ENCODE measurements around the gene IRF8.
A peak's percentile ranks its signal among the peaks of the same experiment; 100 is the strongest.

Gene IRF8

DNA sequence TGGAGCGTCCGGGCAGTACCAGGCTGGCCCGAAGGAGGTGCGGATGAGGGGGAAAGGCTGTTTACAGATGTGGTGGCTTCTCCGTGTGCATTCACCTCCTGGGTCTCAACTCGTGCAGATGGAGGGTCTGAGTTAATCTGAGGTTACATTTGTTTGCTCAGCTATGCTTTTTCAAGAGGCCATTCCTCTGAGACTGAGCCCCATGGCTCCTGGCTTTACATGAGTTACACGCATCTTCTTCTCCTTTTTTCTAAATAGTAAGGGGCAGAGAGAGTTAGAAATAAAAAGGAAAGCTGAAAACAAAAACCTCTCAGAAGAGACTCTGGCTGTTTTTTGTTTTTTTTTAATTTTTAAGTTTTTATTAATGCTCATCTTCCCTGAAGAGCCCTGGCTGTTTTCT is 29.0 kb downstream of the IRF8 start:
- Histone ChIP-seq H3K27me3 (no peaks in the 10 kb centered on the region), H4K20me1 (no peaks in the 10 kb centered on the region), H3K9ac (peak overlapping the region; percentile 36; the same call in 1 of the 2 replicates), H3K36me3 (no peaks in the 10 kb centered on the region), H3K27ac (peak overlapping the region; percentile 75), H3K4me1 (peaks cover 64% of the 10 kb centered on the region), H3K9me3 (no peaks in the 10 kb centered on the region), H3K4me2 (peak overlapping the region; percentile 72), H3K4me3 (no peak overlapping the region)
- no peak for TF ChIP-seq Cebpa-rat (IDR thresholded peaks at IDR 0.05)

DNA sequence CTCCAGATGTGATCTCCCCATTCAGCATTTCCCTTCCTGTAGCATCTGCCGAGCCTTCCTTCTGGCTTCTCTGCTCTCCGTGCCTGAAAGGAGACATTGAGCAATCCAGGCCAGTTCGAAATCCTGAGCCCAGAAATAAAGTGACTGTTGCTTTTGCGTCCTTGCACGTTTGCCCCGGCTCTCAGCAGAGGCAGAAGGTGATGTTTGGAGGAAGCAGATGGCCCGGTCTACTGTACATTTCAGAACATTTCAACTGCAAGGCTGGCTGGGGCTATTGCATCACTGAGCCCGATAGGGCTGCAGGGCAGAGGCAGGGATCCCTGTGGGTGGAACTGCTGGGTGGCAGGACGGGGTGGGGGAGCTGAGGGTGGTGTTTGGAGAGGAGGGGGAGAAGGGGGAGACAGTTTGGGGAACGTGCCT is 29.4 kb downstream of the IRF8 start:
- H4K20me1 ChIP-seq, result no peaks in the 10 kb centered on the region
- peak; percentile 99 for TF ChIP-seq Cebpa-rat (IDR thresholded peaks at IDR 0.05)
- H3K4me3 ChIP-seq, result no peak overlapping the region
- H3K9me3 ChIP-seq, result no peaks in the 10 kb centered on the region
- H3K4me2 ChIP-seq, result peak overlapping the region; percentile 72
- H3K27ac ChIP-seq, result peak overlapping the region; percentile 75
- no peaks in the 10 kb centered on the region for H3K27me3 ChIP-seq
- H3K4me1 ChIP-seq, result peaks cover 68% of the 10 kb centered on the region
- peak overlapping the region; percentile 36; the same call in 1 of the 2 replicates for H3K9ac ChIP-seq
- no peaks in the 10 kb centered on the region for H3K36me3 ChIP-seq

DNA sequence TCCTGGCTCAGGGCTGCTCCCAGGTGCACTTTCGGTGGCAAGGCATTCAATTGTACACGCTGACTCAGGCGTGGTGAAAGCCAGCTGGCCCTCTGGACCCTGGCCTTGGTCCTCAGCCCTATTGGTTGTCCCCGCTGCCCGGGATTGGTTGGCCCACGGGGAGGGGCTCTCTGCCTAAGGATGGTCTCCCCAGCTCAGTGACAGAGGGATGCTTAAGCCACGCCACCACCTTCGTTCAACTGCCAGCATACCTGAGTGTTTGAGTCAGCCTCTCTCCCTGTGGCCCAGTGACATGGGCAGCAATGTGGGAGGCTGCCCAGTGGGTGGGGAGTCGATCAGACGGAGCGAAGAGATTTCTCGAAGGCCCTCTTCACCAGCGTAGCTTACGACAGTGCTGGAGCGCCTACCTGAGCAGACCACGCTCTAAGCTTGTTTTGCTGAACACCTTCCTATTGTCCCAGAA is 30.3 kb downstream of the IRF8 start:
- Histone ChIP-seq H3K36me3 (no peaks in the 10 kb centered on the region), H3K9ac (0 out of 2 replicates have a peak overlapping the region, but pooled peaks have one; percentile 36), H3K4me2 (peak overlapping the region; percentile 72), H3K27ac (peak overlapping the region; percentile 75), H3K4me1 (peaks cover 77% of the 10 kb centered on the region), H4K20me1 (no peaks in the 10 kb centered on the region), H3K27me3 (no peaks in the 10 kb centered on the region), H3K4me3 (no peak overlapping the region), H3K9me3 (no peaks in the 10 kb centered on the region)
- no peak for TF ChIP-seq Cebpa-rat (IDR thresholded peaks at IDR 0.05)

DNA sequence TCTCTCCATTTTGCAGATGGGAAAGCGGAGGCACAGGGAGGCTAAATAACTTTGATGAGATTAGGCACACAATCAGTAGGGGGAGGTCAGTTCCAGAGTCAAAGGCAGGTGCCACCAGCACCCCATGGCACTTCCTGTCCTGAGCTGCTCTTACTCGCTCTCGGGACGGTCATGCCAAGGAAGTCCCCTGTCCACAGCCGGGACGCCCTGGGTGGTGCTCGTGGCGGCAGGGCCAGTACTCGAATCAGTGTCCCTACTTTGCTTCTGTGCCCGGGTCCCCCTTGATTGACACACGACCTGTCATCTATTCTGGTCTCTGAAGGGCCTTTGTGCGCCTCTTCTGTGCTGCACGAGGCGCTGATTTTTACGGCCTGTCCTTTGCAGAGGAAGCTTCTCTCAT is 31.3 kb downstream of the IRF8 start:
- Histone ChIP-seq H3K9ac (no peak overlapping the region), H4K20me1 (no peaks in the 10 kb centered on the region), H3K9me3 (no peaks in the 10 kb centered on the region), H3K4me2 (no peak overlapping the region), H3K27me3 (no peaks in the 10 kb centered on the region), H3K4me3 (no peak overlapping the region), H3K27ac (peak overlapping the region; percentile 51), H3K4me1 (peaks cover 87% of the 10 kb centered on the region), H3K36me3 (no peaks in the 10 kb centered on the region)
- TF ChIP-seq Cebpa-rat (IDR thresholded peaks at IDR 0.05), result no peak

DNA sequence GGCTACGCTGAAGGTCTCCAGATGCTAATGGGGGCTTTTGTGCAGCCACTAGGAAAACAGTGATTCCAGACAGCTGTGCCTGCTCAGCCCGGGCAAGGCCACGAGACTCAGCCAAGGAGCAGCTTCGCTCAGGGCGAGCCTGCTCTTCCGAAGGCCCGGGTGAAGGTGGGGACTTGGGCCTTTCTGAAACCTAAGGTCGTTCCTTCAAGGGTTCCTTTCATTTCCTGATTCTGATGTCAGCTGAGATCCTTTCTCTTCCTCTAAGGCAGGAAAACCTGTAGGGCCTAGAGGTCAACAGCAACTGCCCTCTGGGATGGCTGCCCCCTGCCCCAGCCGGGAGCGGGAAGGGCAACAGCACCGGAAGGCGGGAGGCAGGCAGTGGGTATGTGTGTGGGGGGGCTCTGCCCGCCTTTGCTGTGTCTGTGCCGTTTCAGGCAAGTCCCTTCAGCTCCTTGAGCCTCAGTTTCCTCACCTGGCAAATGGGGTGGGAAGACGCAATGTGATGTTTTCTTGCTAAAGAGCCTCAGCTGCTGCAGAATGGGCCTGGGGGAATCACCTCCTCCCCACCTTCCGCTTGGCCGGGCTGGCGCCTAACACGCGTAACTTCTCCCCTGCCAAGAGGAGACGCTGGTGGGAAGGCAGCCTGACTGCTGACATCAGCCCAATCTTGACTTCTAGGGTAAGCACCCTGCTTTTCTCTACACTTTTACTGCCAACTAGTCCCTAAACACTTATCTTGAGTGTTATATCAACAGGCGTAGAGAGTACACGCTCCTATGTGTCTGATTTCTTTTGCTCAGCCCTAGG is 32.8 kb downstream of the IRF8 start:
- Histone ChIP-seq H3K36me3 (no peaks in the 10 kb centered on the region), H3K4me2 (peak overlapping the region; percentile 26), H3K27me3 (no peaks in the 10 kb centered on the region), H3K4me1 (peaks cover 94% of the 10 kb centered on the region), H4K20me1 (no peaks in the 10 kb centered on the region), H3K9me3 (no peaks in the 10 kb centered on the region), H3K9ac (no peak overlapping the region), H3K27ac (peak overlapping the region; percentile 51), H3K4me3 (no peak overlapping the region)
- TF ChIP-seq Cebpa-rat (IDR thresholded peaks at IDR 0.05), result no peak

DNA sequence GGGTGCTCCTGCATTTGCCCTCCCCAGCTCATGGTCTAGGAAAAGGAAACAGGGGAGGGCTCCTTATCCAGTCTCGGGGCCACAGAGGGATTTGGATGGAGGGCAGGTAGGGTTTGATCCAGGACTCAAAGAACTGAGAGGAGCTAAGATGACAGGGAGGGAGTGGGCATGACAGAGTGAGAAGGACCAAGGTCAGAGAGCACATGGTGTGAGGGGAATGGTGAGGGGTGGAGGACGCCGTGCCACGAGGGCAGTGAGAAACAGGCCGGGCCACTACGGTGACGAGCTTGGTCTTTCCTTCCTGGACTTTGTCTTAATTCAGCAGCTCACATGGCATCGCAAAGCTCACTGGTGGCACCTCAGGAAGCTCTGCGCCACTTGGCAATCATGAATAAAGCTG is 35.2 kb downstream of the IRF8 start:
- no peaks in the 10 kb centered on the region for H4K20me1 ChIP-seq
- H3K9me3 ChIP-seq, result no peaks in the 10 kb centered on the region
- H3K27me3 ChIP-seq, result no peaks in the 10 kb centered on the region
- no peak overlapping the region for H3K4me3 ChIP-seq
- H3K4me2 ChIP-seq, result no peak overlapping the region
- H3K36me3 ChIP-seq, result no peaks in the 10 kb centered on the region
- H3K9ac ChIP-seq, result no peak overlapping the region
- H3K4me1 ChIP-seq, result peaks cover 80% of the 10 kb centered on the region
- no peak for TF ChIP-seq Cebpa-rat (IDR thresholded peaks at IDR 0.05)
- H3K27ac ChIP-seq, result no peak overlapping the region

DNA sequence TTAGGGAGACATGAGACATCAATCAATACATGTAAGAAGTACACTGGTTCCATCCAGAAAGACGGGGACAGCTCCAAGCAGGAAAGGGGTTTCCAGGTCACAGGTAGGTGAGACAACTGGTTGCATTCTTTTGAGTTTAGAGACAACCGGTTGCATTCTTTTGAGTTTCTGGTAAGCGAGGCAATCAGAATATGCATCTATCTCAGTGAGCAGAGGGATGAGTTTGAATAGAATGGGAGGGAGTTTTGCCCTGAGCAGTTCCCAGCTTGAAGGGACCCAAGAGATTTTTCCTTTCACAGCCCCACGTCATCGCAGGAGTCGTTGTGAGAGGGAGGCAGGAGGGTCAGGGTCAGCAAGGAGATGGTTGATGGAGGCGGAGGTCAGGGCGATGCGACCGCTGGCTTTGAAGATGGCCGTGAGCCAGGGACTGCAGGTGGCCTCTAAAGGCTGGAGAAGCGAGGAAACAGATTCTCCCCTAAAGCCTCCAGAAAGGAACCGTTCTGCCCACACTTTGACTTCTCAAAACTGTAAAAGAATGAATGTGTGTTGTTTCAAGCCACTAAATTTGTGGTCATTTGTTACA is 36.5 kb downstream of the IRF8 start:
- peak overlapping the region; percentile 81 for H3K4me2 ChIP-seq
- no peaks in the 10 kb centered on the region for H4K20me1 ChIP-seq
- no peaks in the 10 kb centered on the region for H3K27me3 ChIP-seq
- H3K9ac ChIP-seq, result peak overlapping the region; percentile 69
- H3K4me3 ChIP-seq, result 0 out of 2 replicates have a peak overlapping the region, but pooled peaks have one; percentile 1
- H3K36me3 ChIP-seq, result no peaks in the 10 kb centered on the region
- H3K9me3 ChIP-seq, result no peaks in the 10 kb centered on the region
- peaks cover 67% of the 10 kb centered on the region for H3K4me1 ChIP-seq
- H3K27ac ChIP-seq, result peak overlapping the region; percentile 83
- TF ChIP-seq Cebpa-rat (IDR thresholded peaks at IDR 0.05), result no peak

DNA sequence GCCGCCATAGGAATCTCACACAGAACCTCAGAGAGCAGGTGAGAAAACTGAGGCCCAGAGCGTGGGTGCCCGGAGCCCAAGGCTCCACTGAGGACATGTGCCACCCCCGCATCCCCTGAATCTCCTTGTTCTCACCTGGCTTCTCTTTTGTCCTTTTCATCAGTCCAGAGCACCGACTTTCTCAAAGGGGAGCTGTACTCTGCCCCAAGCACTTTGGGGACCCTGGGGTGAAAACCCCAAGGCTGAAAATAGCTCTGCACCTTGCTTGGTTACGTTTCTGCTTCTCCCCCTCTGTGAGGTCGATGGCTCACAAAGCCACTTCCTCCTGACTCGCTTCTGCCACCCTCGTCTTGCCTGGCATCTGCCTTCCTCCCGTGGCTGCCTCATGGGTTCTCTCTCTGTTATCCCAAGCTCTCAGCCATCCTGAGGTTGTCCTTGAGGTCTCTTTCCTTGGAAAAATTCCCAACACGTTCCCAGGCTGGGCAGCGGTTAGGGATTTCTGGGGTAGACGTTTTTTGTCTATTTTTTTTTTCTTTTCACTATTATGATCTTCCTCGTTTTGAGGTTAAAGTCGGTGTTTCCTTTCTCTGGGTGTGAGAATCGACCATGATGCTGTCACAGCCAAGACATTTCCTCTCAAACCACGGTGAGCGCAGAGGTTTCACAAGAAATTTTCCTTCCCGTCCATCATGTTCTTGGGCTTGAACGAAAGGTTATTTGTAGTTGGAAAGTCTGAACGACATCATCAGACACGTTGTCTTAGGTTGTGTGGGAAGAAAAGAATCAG is 37.2 kb downstream of the IRF8 start:
- peak overlapping the region; percentile 83 for H3K27ac ChIP-seq
- no peaks in the 10 kb centered on the region for H4K20me1 ChIP-seq
- peaks cover 60% of the 10 kb centered on the region for H3K4me1 ChIP-seq
- peak overlapping the region; percentile 81 for H3K4me2 ChIP-seq
- 0 out of 2 replicates have a peak overlapping the region, but pooled peaks have one; percentile 1 for H3K4me3 ChIP-seq
- H3K36me3 ChIP-seq, result no peaks in the 10 kb centered on the region
- H3K9me3 ChIP-seq, result no peaks in the 10 kb centered on the region
- H3K9ac ChIP-seq, result peak overlapping the region; percentile 69
- H3K27me3 ChIP-seq, result no peaks in the 10 kb centered on the region
- TF ChIP-seq Cebpa-rat (IDR thresholded peaks at IDR 0.05), result no peak

DNA sequence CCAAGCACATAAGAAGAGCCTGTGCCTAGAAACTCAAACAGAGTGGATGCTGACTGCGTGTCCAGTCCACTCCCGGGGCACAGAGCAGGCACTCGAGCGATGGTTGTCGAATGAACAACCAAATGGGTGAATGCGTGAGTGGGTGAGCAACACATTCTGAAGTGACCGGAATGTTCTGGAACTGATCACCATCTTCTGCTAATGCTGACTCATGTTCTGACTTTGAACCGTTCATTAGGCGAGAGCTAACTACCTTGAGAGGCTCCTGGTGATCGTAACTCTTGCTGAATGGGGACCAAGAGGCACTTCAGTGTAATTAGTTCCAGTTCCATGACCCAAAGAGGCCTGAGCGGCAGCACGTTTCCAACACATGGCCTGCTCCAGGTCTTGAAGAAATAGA is 37.9 kb downstream of the IRF8 start:
- Histone ChIP-seq H3K27me3 (no peaks in the 10 kb centered on the region), H4K20me1 (no peaks in the 10 kb centered on the region), H3K4me2 (peak overlapping the region; percentile 81)

More for the DNA sequence above, 37.9 kb downstream of the IRF8 start:
- TF ChIP-seq Cebpa-rat (IDR thresholded peaks at IDR 0.05), result no peak
- Histone ChIP-seq H3K4me1 (peaks cover 54% of the 10 kb centered on the region), H3K27ac (peak overlapping the region; percentile 83), H3K9ac (peak overlapping the region; percentile 69), H3K36me3 (no peaks in the 10 kb centered on the region), H3K4me3 (no peak overlapping the region), H3K9me3 (no peaks in the 10 kb centered on the region)

Data from BLaER1 (cell line).